HG03354 (cell line): ENCODE results near the gene KIF5C.

Experiments
- ATAC-seq: cut with Tn5 transposase; IDR thresholded peaks from one replicate; pipeline ENCODE4 v1.9.1; 2021; ENCODE audit warnings: mild to moderate bottlenecking; ENCODE audit not compliant: unreplicated experiment, poor library complexity, severe bottlenecking

KIF5C gene

DNA sequence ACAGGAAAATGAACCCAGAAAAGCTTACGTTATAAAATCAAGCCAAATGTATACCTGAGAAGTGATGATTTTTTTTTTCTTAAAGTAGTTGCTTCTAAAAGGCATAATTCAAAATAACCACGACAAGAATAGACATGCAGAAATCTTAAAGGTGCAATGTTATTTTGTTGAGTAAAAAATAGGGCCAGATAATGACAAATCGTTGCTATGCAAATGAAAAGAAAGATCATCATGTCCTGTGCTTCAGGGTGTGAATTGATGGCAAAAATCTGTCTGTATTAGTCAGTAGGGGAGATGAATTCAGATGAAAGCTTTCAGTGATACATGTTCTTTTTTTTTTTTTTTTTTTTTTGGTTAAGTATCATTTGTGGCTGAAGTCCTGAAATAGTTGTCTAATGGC, 187.5 kb downstream of the KIF5C start:
- no peak for ATAC-seq

DNA sequence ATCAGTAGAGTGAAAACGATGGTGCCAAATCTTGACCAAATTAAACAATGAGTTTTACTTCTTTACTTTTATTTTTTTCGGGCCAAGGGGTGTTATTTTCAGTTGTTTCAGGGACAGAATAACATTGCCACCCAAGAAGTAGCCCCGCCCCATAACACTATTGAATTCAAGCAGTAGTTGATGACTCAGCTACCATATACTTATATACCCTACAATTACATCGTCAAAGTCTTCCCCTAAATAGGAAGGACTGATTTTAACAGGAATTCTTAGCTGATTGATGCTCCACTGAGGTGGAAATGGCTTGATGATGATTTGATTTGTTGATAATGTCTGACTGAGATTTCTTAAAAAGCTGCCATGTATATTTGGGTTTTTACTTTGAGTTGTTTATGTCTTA, 188.2 kb downstream of the KIF5C start:
- no peak for ATAC-seq

DNA sequence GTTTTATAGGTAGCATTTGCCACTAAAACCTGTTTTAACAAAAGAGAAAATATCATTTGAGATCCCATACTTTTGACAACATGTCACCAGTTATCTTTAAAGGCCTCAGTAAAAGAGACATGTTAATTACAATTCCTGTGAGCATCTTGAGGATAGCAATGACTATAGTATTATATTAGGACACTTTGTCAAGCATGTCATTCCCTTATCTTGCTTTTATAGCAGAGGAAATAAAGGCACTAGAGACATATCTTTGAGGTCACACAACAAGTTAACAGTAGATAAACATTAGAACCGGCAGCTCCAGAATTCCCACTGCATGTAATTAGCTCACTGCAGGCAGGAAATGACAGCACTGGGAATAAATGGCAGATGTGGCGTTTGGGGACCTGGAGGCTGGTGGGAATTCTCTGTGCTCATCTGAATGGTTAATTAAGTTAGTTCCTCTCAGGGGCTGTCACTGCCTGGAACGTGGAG, 189.4 kb downstream of the KIF5C start:
- no peak for ATAC-seq

DNA sequence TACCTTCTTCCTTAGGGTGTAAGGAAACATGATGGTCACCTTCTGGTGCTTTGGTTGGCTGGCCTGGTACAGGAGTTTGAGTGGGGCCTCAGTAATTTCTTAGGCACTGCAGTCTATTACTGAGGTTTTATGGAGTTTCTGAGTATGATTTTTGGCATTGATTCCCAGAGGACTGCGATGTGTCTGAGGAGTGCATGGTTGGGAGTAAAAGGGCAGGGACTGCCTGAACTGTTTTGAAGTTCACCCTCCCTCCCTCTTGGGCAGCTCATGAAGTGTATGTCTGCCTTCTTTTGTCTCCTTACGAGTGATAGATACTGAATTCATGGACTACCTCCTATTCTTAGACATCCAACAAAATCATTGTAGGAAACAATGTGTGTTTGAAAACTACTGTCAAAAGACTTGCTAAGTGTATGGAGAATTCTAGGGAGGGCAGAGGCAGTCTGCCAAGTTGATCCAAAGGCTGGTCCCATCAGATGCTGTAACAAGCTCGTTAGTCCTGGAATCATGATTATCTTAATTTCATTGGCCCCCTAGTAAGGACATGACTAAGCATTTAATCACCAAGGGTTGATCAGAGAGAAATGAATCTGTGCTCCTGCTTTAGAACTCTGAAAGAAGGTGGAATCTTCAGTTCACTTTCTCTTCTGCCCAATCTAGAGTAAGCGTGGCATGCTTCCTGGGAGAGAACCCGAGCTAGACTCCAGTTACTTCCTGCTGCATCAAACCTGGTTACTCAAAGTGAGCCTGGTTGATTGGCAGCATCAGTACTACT, 190.0 kb downstream of the KIF5C start:
- ATAC-seq = no peak

DNA sequence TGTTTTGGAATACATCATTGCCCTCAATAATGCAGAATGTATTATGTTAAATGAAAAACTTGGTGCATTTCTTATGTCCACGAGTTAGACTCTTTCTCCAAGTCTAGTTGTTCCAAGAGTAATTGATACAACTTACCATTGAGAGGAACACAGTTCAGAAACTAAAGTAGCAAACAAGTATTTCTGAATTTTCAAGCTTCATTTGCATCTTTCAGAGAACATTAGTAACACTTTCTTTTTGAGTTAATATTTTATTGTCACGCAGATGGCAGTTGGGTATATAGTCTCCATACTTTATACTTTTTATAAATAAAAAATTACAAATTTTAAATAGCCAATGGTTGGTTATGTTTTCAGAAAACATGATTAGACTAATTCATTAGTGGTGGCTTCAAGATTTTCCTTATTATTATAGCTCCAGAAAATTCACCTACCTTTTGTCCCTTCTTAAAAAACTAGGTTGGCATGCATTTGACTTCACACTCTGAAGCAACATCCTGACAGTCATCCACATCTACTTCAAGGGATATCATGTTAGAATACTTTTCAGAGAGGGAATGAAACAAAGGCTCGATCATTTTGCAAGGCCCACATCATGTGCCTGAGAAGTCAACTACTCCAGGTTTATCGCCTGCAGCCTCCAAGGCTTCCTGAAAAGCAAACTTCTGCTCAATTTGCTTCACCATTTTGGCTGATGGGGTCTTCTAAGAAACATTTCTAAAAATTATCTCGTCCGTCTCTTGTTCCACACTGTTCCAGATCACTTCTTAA, 193.4 kb downstream of the KIF5C start:
- ATAC-seq = no peak

DNA sequence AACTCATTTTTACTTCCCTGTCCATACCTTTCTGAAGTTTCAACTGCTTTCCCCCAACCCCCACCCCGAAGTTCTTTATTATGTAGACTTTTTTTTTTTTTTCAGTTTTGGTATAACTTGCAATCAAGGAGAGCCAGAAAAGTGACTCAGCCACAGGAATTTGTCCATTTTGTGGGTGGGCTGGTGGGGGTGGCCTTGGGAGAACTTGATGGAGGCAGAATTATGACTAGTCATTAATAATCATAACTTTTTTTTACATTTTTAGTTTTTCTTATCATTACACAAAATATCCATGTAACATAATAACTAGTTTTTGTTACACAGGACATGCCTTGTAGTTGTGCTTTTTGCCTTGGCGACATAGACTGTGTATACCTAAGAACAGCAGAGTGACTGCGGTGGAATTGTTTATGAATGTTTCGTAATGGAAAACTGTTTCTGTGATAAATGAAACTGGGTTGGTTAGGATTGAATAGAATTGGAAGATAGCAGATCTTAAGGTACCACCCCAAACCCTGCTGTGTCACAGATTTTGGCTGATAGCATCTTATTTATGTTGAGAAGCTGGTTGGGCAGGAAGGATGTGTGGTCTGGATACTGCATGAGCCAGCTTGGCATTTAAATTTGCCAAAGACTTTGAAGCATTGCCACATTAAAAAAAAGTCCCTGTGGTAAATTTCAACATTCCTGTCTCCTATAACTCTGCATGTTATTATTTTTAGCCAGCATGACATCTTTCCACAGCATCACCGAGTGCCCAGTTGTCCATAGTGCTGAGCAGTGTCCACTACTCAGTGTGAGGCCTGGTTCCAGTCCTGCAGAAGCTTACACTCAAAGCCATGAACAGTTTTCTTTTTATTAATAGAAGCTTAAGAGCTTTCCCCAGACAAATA, 194.2 kb downstream of the KIF5C start:
- no peak for ATAC-seq

DNA sequence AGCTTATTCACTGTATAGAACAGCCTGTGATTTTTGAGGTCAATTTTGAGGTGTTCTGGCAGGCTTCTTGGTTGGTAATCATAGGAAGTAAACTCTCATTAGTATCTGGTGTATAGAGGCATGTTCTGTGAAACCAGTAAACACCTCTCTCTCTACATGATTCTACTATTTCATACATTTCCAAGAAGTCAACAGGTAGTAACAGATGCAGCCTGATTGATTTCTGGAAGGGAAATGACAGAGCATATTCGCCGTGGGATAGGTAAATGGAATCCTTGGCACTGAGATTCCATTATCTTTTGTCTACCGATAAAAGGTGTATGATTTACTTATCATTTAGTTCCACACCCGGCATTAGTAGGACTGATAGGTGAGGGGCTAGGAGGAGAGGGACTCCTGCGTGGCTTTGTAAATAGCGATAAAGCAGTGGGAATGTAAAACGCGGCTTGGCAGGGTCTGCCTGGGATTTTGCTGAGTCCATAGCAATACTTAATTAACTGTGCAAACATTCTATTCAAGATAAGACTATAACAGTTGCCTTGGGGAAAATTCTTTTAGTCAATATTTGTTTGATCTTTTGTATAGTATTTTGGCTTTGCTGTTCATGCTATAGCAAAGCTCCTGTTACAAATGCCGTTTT, 195.8 kb downstream of the KIF5C start:
- no peak for ATAC-seq

DNA sequence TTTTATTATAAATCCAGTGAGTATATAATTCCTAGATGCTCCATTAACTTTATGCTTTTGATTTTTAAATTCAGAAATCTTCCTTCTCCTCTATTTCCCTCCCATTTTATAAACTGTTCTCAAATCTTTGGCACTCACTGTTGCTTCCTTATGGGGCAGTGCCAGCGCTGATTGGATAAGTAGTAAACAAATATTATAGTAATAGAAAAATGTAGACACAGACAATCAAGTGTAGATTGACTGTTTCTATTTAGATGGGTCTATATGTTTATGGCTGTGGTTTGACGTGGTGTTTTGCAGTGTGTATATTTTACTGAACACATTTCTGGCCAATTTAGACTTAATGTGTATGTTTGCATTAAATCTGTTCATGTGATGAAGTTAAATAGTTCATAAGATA, 200.1 kb downstream of the KIF5C start:
- no peak for ATAC-seq

DNA sequence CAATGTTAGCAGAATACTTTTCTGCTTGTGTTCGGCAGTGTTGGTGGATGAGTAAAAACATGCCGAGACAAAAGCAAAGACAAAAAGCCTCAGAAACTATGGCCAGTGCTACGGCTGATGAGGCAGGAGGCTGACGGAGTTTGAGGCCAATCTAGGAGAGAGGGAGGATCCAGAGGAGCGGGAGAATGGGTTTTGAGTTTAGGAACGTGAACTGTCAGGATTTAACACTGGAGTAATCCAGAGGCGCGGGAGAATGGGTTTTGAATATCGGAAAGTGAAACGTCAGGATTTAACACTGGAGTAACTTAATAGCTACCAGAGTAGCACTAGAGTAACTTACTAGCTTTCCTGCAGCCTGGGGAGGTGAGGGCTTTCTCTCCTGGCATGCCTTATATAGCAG, 200.8 kb downstream of the KIF5C start:
- ATAC-seq = no peak
